Stimulated activated CD4-positive, alpha-beta T cell treated with anti-CD3 and anti-CD28 coated beads, Interleukin-15, amount 100 ng/mL, for 1 hour (primary cell): ENCODE results near the gene RUNDC3A.

Experiments
- DNase-seq, 2 donors: peaks; one replicate each; pipeline ENCODE4 v3.0.0-alpha.2; 2020; ENCODE audit warnings: low read depth in 1 of 2, low spot score in 1 of 2

The RUNDC3A gene

DNA sequence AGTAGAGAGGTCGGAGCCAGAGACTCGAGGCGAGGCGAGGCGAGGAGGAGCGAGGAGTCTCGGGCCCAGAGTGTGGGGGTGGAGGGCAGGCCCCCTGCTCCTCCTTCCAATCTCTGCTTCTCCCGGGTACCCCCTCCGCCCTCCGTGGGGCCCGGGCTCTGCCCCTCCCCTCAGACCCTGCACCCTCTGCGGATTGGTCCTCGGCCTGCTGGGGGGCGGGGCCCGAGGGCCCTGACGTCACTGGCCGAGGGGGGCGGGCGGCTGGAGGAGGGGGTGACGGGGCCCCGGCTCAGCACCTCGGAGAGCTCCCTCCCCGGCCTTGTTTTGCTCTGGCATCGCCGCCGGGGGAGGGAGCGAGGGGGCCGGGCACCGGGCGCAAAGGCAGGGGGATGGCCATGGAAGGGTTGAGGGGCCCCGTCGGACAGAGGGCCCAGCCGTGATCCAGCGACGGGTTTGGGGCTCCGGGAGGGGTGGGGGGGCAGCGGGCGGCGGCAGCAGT is at the start of gene RUNDC3A:
TSS of gene RUNDC3A (plus strand) at position 282 of the 499 bp plus-strand sequence. CDS start 232 bp downstream, outside the sequence.
- DNase-seq = peak; percentile 74 to 83

DNA sequence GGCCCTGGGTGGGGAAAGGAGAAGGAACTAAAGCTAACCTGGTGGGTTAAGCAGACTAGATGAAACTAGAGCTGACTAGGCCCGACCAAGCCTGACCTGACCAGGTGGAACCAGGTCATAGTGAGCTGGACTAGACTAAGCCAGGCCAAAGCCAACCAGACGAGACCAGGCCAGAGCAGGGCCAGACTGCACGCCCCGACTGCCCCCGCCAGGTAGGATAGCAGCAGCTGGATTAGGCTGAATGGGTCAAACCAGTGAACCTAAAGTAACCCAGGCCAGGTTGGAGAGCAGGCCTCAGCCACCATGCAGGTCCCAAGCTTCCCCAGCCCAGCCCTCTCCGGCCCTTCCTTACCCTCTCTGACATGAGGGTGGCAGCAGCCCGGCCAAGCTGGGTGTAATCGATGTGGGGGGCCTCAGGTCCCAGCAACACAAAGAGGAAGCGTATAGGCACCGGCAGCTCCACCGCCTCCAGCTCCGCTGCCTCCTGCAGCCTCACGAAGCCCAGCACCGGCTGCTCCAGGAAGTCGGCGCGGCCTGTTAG is 49.5 kb upstream of the RUNDC3A start:
- DNase-seq = no peak

DNA sequence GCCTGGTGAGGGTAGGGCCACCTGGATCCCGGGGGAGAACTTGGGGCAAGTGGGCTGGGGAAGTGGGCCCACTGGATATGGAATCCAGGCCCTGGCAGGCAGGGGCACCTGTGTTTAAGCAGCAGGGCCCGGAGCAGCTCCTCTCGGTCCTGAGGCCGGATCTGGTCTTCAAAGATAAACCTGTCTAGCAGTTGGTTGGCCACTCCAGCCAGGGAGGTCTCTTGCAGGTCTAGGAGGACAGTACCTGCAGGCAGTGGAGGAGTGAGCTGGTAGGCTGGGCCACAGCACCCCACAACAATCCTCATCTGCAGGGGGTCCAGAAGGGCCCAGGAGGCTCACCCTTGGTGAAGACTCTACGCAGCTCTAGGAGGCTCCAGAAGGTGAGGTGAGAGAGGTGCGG is 48.1 kb upstream of the RUNDC3A start:
- no peak for DNase-seq

DNA sequence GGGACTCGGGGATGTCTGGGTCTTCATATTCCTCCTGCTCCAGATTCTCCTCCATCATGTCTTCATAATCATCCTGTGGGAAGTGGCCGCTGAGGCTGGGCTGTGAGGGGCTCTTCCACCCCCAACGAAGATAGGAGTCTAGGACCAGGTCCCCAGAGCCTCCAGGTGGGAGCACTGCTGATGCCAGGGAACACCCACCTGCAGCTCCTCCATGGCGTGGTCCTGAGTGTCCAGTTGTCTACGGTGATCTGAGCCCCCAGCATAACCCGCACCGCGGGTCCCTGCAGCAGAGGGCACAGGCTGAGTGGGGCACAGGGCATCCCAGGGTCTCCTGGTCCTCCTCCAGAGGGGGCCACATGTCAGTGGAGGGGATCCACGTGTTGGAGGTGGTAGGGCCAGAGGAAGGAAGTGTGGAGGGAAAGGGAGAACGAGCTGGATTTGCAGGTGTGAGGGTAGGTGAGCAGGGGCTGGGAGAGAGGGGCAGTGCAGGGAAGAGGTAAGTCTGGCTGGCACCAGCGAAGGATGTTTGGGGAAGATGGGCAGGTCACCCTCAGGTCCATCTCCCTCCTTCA is 45.7 kb upstream of the RUNDC3A start:
- DNase-seq = no peak

DNA sequence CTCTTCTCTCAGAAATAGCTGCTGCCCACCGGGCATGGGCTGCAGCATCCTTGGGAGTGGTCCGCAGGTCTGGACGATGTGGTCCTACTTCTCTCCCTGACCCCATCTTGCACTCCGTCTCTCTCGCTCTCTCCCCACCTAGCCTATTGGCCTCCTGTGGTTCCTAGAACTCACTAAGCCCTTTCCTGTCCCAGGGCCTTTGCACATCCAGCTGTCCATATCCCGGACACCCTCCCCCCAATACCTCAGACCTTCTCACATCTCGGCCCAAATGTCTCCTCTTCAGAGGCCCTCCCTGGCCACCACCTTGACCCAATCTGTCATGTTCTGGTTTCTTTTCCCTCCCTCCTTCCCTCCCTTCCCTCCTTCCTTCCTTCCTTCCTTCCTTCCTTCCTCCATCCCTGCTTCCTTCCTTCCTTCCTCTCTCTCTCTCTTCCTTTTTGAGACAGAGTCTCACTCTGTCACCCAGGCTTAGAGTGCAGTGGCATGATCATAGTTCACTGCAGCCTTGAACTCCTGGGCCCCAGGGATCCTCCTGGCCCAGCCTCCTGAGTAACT is 45.0 kb upstream of the RUNDC3A start:
- DNase-seq = no peak

DNA sequence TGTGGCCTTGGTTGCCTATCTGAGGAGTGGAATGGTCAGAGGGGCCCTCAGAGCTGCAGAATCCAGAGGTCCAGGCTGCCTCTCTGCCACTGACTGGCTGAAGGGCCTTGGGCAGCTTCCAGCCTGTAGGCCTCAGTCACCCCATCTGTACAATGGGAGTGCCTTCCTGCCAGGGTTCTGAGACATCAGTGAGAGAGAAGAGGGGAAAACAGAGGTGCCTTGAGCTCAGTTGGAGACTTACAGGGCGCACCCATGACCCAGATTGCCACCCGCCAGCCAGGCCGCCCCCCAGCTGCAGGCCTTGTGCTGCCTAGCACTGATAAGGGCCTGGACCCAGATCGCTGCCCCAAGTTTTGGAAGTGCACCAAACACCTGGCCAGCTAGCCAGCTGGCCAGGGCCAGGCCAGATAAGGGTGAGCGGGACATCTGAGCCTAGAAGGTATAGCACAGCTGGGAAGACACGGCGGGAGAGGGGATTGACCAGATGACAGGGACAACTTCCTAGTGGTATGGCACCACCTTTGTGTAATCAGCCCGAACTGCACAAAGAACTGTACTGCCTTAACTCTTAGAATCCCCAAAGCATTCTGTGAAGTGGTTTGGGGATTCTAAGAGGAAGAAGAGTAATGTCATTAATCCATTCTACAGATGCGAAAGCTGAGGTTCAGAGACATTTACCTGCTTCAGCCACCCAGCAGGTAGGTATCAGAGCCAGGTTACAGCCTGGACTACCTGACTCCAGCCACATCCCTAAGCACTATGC is 41.8 kb upstream of the RUNDC3A start:
- DNase-seq = no peak

DNA sequence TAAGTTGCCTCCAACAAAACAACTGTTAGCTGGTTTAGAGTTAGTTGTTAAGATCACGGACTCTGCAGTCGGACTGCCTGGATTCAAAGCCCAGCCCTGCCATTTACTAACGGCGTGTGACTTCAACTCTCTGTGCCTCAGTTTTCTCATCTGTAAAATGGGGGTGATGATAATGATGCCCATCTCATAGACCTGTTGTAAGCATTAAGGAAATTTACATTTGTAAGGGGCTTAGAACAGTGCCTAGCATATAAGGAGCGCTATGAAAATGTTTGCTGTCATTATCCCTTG is 41.3 kb upstream of the RUNDC3A start:
- no peak for DNase-seq

DNA sequence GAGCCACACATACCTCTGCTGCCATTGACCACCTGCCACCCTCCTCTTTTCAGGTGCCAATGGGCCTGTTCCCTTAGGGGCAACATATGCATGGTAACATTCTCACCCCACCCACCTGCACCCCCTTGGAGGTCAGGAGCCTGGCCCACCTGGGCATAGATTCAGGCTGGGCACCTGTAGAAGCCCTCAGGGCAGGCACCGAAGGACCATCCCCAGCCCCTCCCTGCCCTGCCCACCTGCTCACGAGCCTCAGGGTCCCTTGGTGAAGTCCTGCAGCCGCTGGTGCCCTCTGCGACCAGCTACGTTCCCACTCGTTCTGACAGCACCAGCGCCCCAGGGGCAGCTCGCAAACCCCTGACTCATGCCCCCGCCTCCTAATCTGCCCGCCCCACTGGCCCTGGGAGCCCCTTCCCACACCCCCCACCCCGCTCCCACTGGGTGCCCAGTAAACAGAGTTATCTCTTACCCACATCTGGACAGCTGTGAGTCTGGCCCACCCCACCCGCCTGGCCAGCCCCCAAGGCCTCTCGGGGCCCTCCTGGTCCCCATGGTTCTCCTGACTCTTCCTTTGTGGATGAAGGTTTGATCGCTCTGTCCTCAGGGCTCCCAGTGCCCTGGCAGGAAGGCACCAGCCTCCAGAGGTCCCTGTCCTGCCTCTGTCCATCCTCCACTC is 40.4 kb upstream of the RUNDC3A start, which contains the start of gene SLC4A1:
TSS of gene SLC4A1 (minus strand) at position 318 of the 673 bp plus-strand sequence. CDS start 5,269 bp downstream, outside the sequence.
- DNase-seq = no peak

DNA sequence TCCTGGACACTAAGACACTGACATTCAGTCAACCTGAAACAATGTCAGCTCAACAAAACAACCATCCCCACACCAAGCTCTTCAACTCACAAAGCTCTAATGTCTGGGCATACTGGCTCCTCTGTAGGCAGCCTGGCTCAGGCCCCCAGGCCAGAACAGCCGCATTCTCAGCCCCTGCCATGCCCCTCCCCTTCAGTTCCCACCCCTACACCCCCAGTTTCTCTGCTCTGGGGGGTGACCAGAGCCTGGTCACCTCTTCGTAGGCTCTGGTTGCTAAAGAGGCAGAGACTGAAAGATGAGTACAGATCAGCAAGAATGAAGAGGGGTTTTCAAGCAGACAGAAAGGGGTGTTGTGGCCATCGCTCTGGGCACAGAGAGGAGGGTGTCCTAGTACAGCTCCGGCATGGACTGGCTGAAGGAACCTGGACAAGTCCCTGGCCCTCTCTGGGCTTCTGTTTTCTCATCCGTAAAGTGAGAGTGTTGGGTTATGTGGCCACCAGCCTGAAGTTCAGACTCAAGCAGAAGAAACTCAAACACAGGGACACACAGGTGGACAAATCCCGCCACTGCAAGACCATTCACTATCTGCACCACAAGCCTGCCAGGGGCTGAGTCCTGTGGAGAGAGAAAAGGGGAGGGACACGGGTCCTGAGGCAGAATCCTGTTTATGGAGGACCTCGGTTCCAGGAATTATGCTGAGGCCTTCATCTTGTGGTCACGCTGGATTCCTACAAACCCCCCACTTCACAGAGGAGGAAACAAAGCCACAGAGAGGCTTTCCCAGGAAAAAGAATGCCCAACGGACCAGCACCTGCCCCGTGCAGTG is 39.5 kb upstream of the RUNDC3A start:
- DNase-seq = no peak

DNA sequence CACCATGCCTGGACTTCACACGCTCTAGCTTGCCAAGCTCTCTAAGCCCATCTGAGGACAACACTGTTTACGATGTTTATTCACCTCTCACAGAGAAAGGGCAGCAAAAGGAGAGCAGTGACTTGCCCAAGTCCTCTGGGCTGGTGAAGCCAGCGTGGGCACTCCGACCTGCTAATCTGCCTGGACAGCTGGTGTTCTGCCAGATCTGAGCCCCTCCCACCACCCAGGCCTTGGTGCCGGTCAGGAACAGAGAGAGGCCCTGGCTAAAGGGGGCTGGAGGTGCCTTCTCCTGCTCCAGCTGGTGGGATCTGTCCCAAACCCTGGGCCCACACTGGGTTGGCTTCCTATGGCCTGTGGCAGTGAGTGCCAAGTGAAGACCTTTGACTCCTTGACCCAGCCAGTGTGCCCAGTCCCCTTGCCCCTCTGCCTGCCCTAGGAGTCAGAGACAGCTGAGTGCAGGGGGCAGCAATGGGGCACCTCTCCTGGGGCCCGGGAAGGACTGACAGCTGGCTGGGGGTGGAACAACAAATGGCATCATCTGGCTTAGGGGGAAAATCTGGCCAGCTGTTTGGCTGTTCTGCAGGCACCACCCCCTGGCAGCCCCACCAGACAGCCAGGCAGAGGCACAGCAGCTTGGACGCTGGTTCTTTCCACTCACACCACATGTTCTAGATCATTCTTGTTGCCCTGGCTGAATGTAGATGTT is 38.7 kb upstream of the RUNDC3A start:
- DNase-seq = no peak

DNA sequence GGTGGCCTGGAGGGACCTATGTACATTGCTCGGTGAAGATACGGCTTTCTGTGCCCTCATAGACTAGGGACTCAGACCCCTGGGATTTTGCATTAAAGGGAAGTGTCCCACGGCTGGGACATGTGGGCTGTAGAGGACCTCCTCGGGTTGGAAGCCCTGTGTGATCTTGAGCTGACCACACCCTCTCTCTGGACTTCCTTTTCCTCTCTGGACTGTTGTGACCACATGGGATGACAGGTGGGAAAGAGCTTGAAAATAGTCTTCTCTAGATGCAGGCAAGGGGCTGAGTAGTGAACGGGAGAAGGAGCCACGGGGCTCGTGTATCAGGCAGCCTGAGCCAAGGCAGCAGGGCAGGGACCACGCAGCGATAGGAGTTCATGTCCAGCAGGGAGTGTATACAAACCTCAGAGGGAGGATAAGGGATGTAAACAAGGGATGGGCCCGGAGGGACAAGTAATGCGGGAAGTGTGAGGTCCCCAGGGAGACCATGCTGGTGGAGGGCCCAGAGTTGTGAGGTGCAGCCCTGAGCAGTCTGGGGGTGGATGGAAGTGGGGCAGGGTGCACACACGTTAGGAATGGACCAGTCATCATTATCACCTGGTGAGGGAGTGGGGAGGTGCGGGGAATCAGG is 36.0 kb upstream of the RUNDC3A start:
- no peak for DNase-seq

DNA sequence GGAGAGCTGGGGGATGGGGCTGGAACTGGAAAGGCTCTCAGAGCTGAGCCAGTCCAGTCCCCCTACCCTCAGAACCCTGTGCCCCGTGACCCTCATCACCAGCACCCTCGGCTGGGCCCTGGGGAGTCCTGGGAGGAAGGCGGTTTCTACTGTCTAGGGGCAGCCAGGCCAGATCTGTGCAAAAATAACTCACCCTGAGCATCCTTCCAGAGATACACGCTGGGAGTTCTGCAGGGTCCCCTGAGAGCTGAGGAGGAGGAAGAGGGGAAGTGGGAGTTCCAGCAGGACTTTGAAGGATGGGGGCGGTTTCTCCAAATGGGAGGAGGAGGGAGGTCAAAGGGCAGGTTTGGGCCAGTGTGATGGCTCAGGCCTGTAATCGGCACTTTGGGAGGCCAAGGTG is 35.4 kb upstream of the RUNDC3A start:
- DNase-seq = no peak

DNA sequence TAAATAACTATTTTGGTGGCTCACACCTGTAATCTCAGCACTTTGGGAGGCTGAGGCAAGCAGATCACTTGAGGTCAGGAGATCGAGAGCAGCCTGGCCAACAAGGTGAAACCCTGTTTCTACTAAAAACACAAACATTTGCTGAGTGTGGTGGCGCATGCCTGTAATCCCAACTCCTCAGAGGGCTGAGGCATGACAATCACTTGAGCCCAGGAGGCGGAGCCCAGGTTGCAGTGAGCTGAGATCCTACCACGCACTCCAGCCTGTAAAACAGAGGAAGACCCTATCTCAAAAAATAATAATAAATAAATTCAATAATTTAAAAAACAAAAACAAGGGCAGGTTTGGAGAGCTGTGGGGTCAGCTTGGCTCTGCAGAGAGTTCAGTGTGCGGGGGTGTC is 34.8 kb upstream of the RUNDC3A start:
- no peak for DNase-seq

DNA sequence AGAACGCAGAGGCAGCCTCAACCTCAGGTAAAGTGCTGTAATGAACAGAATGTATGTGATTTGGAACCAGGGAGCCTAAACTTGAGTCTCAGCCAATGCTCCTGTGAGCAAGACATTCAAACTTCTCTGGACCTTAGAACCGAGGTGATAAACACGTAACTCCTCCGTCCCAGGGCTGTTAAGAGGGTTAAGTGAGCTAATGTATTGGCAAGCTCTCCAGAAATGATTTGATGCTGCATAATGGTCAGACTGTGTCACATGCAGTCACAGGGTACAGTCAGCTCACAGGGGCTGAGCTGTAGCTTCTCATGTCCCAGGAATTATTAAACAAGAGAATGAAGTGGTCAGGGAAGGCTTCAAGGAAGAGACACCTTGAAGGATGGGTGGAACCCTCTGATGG is 30.4 kb upstream of the RUNDC3A start:
- no peak for DNase-seq

DNA sequence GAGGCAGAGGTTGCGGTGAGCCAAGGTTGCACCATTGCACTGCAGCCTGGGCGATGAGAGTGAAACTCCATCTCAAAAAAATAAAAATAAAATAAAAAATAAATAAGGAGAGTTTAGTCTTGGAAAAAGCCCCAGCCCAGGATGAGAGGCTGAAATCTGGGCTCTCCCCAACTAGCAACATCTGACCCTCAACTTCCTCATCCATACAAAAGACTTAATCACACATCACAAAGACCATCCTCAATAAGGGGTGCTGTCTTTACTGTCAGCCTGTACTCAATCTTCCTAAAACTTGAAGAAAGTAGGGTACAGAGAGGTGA is 29.1 kb upstream of the RUNDC3A start:
- DNase-seq = no peak

DNA sequence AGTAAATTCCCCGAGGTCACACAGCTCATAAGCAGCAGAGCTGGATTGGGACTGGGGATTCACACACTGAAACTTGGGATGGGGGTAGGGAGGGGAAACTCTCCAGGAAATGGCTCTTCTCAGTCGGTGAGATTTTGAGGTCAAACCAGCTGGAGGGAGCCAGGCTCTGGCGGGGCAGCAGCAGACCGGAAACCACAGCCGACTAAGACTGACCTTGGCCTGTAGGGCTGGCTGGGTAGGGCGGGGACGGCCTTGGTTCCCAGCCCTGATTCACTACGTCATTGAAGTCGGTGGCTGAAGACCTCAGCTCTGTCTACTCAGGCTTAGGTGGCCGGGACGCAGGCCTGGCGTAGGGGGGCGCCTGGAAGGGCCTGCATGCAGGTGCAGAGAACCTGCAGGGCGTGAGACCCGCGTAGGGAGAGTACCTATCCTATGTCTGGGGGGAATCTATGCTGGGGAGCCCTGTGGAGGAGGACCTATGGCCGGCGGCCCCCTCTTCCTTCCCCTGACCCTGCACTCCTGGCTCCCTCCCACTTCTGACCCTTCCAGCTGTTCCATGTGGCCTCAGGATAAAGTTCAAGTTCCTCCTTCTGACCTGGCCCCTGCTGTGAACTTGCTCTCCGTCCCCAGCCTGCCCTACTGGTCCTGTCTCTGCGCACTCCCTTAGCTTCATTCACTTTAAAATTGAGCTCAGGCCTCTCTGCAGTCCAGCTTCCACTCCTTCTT is 28.6 kb upstream of the RUNDC3A start:
- DNase-seq = no peak

DNA sequence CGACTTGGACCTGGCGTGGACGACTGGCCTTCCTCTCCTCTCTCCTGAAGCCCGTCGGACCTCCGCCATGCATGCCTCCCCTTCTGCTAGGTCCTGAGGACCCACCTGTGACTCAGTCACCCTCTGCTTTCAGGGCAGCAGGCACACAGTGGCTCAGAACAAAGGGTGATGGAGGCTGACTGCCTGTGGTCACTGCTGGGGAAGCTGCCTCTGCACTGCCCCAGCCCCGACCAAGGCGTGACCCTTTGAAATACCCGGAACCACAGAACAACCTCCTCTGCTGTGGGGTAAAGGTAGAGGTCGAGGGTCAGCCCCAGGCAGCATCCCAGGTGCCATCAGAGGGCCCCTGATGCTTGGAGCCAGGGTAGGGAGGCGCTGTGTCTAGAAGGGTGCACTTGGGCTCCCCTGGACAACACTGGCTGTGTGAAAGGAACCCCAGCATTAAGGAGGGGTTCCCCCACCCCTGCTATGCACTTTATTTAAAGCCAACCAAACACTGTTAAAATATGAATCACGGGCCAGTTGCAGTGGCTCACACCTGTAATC is 27.9 kb upstream of the RUNDC3A start:
- DNase-seq = no peak

DNA sequence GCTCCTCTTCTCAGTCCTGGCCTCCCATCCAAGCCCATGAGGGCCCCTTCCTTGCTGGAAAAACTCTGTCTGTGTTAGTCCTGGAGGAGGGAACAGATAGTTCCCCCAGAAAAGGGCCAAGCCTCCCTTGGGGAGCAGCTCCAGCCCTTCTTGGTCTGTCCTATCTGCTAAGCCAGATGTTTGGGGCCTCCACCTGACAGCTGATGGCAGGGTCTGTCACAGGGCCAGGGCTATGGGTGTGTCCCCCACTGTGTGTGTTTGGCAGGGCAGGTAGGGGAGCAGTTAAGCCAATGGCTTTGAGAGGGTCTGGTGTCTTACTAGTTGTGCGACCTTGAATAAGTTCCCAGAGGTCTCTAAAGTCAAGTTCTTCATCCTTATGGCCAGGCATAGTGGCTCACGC is 26.8 kb upstream of the RUNDC3A start:
- no peak for DNase-seq

DNA sequence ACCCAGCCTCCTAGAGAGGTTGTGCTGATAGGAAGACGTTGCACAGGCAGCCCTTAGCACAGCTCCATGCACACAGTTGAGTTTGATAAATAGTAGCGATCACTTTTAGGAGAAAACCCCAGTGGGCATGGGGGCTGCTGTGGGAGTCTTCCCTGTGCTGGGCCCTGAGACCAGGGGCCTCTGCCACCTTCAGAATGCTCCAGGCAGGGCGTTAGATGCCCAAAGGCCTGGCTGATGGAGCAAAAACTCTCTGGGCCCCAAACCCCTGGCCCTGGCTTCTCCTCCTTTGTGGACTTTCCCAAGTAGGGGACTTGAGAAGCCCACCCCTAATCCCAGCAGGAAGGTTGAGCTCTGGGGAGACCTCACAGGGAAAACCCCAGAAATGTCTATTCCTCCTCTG is 26.1 kb upstream of the RUNDC3A start:
- no peak for DNase-seq
